GM10266 (cell line): Measurements from ENCODE around the gene GABARAPL1.
"Not testable (repeated sequence)": the region's sequence is repeated elsewhere in the genome, so short reads cannot be mapped to it uniquely, and the experiment has no call there.

ENCODE experiments used
- DNase-seq: peaks from one replicate; pipeline ENCODE4 v3.0.0; 2012; ENCODE audit errors: extremely low spot score
- TF ChIP-seq, protein P1 (sequence below): IDR thresholded peaks from 2 replicates; pipeline ENCODE4 v1.5.1; 2012; ENCODE audit warnings: mild to moderate bottlenecking, low read depth; ENCODE audit not compliant: control insufficient read depth, insufficient read depth; ENCODE audit errors: missing control alignments

GABARAPL1 gene

DNA sequence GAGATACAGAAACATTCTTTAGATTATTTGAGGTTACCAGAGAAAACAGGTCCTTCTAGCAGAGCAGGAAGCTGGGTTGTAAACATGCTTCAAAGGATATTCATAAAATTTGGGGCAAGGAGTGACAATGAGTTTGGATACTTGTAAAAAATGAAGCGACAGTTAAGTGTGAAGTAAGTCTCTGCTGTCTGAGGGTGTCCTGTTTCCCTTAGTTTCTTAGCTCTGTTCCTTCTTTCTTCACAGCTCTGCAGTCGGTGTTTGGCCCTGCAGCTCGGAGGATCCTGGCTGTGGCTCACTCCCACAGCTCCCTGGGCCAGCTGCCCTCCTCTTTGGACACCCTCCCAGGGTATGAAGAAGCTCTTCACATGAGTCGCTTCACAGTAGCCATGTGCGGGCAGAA is 23.0 kb upstream of the GABARAPL1 start:
- TF ChIP-seq, protein P1, sequence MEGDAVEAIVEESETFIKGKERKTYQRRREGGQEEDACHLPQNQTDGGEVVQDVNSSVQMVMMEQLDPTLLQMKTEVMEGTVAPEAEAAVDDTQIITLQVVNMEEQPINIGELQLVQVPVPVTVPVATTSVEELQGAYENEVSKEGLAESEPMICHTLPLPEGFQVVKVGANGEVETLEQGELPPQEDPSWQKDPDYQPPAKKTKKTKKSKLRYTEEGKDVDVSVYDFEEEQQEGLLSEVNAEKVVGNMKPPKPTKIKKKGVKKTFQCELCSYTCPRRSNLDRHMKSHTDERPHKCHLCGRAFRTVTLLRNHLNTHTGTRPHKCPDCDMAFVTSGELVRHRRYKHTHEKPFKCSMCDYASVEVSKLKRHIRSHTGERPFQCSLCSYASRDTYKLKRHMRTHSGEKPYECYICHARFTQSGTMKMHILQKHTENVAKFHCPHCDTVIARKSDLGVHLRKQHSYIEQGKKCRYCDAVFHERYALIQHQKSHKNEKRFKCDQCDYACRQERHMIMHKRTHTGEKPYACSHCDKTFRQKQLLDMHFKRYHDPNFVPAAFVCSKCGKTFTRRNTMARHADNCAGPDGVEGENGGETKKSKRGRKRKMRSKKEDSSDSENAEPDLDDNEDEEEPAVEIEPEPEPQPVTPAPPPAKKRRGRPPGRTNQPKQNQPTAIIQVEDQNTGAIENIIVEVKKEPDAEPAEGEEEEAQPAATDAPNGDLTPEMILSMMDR: no peak
- DNase-seq: no peak

GRCh38 chr12:10190558-10191388 is 21.9 kb upstream of the GABARAPL1 start:
- TF ChIP-seq, protein P1: peak; percentile 79
- peak; percentile 77 for DNase-seq

GRCh38 chr12:10191865-10192264 is 20.8 kb upstream of the GABARAPL1 start:
- TF ChIP-seq, protein P1: no peak
- no peak for DNase-seq

DNA sequence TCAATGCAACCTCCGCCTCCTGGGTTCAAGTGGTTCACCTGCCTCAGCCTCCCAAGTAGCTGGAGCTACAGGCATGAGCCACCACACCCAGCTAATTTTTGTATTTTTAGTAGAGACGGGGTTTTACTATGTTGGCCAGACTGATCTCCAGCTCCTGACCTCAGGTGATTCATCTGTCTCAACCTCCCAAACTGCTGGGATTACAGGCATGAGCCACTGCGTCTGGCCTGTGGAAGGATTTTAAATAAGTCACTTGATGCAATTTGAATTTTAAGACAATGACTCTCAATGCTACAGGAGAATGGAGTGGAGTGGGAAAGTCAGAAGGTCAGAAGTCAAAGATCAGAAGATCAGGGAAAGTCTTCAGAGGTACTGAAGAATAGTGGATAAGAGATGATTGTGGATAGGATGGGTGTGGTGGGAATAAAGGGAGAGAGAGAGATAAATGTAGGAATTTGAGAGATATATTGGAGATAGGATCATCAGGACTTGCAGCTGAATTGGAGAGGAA is 18.5 kb upstream of the GABARAPL1 start:
- TF ChIP-seq, protein P1: no peak
- no peak for DNase-seq

DNA sequence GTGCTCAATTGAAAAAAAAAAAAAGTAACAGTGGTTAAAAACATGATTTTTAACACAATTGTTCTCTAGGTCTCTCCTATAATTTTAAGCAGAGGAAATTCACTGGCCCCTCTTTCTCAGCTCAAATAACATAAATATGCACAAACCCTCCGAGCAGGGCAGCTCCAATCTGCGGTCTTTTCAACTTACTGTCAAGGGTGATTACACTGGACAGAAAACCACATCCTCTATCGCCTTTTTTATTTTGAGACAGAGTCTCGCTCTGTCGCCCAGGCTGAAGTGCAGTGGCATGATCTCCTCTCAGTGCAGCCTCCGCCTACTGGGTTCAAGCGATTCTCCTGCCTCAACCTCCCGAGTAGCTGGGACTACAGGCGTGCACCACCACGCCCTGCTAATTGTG is 16.5 kb upstream of the GABARAPL1 start:
- TF ChIP-seq, protein P1: no peak
- peak; percentile 40 for DNase-seq

DNA sequence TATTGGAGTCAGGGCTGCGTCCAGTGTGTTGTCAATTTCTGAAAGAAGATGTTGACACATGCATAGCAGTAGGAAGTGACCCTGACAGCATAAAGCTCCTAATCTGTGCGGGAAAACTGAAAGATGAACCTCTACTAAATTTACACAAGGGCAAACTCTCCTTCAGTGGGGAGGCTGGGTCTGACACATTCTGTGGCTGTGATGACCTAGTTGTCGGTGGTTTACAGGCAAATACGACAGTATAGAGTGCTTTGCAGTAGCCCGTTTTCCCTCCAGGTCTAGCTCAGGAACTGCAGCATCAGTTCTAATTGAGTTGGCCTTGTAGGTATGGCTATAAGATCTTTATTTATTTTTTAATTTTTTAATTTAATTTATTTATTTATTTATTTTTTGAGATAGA is 14.8 kb upstream of the GABARAPL1 start:
- DNase-seq: no peak
- TF ChIP-seq, protein P1: no peak

- not testable (repeated sequence) for DNase-seq
Observed at GRCh38 chr12:10204495-10204894, 8.2 kb upstream of the GABARAPL1 start.

- TF ChIP-seq, protein P1: no peak
- DNase-seq: no peak
Observed at GRCh38 chr12:10205220-10205807, 7.4 kb upstream of the GABARAPL1 start.
